ENCODE results near the gene LOXHD1. TPM values are rescaled to one million over a fixed set of nuclear protein-coding genes. Genes with fewer than 3 reads are reported as not detected.

LOXHD1 gene
- total and polyA plus RNA-seq, 10 of the 15 experiments (the other 5 are each of a cell fraction or from before 2014, with no cell fraction given) = not detected

DNA sequence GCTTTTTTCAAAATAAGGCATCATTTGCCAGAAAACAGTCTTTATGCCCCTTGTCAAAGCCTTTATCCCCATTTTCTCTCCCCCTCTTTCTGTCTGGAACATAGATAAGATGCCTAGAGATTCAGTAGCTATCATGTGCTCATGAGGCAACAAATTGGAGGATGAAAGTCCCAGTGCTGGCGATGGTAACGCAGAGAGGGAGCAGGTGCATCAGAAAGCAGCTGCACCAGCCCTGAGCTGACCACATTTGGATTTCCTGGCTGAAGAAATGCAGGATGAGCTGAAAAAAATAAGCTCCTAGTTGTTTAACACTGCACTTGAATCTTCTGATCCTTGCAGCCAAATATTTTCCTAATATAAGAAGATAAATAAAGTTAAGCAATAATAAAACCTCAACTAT is 48.0 kb downstream of the LOXHD1 start (continued):
- TF ChIP-seq, protein P1, sequence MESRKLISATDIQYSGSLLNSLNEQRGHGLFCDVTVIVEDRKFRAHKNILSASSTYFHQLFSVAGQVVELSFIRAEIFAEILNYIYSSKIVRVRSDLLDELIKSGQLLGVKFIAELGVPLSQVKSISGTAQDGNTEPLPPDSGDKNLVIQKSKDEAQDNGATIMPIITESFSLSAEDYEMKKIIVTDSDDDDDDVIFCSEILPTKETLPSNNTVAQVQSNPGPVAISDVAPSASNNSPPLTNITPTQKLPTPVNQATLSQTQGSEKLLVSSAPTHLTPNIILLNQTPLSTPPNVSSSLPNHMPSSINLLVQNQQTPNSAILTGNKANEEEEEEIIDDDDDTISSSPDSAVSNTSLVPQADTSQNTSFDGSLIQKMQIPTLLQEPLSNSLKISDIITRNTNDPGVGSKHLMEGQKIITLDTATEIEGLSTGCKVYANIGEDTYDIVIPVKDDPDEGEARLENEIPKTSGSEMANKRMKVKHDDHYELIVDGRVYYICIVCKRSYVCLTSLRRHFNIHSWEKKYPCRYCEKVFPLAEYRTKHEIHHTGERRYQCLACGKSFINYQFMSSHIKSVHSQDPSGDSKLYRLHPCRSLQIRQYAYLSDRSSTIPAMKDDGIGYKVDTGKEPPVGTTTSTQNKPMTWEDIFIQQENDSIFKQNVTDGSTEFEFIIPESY (IDR thresholded peaks at IDR 0.05) = no peak
- TF ChIP-seq, protein P2, sequence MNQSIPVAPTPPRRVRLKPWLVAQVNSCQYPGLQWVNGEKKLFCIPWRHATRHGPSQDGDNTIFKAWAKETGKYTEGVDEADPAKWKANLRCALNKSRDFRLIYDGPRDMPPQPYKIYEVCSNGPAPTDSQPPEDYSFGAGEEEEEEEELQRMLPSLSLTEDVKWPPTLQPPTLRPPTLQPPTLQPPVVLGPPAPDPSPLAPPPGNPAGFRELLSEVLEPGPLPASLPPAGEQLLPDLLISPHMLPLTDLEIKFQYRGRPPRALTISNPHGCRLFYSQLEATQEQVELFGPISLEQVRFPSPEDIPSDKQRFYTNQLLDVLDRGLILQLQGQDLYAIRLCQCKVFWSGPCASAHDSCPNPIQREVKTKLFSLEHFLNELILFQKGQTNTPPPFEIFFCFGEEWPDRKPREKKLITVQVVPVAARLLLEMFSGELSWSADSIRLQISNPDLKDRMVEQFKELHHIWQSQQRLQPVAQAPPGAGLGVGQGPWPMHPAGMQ (IDR thresholded peaks at IDR 0.05; ENCODE audit: borderline replicate concordance) = no peak
- TF ChIP-seq, protein P3, sequence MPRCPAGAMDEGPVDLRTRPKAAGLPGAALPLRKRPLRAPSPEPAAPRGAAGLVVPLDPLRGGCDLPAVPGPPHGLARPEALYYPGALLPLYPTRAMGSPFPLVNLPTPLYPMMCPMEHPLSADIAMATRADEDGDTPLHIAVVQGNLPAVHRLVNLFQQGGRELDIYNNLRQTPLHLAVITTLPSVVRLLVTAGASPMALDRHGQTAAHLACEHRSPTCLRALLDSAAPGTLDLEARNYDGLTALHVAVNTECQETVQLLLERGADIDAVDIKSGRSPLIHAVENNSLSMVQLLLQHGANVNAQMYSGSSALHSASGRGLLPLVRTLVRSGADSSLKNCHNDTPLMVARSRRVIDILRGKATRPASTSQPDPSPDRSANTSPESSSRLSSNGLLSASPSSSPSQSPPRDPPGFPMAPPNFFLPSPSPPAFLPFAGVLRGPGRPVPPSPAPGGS (IDR thresholded peaks at IDR 0.05; ENCODE audit: borderline replicate concordance, insufficient read depth, low read depth, low read length, poor library complexity, severe bottlenecking) = no peak
- TF ChIP-seq IKZF2 (IDR thresholded peaks at IDR 0.05) (no peak), SUZ12 (IDR thresholded peaks at IDR 0.05; ENCODE audit: unreplicated experiment) (no peak), SIN3A (IDR thresholded peaks at IDR 0.05; ENCODE audit: low read depth, low read length) (no peak), CBFB (IDR thresholded peaks at IDR 0.05; ENCODE audit: low read depth) (no peak)
- TF ChIP-seq, protein P4, sequence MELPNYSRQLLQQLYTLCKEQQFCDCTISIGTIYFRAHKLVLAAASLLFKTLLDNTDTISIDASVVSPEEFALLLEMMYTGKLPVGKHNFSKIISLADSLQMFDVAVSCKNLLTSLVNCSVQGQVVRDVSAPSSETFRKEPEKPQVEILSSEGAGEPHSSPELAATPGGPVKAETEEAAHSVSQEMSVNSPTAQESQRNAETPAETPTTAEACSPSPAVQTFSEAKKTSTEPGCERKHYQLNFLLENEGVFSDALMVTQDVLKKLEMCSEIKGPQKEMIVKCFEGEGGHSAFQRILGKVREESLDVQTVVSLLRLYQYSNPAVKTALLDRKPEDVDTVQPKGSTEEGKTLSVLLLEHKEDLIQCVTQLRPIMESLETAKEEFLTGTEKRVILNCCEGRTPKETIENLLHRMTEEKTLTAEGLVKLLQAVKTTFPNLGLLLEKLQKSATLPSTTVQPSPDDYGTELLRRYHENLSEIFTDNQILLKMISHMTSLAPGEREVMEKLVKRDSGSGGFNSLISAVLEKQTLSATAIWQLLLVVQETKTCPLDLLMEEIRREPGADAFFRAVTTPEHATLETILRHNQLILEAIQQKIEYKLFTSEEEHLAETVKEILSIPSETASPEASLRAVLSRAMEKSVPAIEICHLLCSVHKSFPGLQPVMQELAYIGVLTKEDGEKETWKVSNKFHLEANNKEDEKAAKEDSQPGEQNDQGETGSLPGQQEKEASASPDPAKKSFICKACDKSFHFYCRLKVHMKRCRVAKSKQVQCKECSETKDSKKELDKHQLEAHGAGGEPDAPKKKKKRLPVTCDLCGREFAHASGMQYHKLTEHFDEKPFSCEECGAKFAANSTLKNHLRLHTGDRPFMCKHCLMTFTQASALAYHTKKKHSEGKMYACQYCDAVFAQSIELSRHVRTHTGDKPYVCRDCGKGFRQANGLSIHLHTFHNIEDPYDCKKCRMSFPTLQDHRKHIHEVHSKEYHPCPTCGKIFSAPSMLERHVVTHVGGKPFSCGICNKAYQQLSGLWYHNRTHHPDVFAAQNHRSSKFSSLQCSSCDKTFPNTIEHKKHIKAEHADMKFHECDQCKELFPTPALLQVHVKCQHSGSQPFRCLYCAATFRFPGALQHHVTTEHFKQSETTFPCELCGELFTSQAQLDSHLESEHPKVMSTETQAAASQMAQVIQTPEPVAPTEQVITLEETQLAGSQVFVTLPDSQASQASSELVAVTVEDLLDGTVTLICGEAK (IDR thresholded peaks at IDR 0.05; ENCODE audit: borderline replicate concordance) = no peak

Data from GM12878 (cell line).